Vagina (tissue), 2 donors: ENCODE results near the gene C1orf21.

Experiments used
- POLR2A ChIP-seq, 2 donors: fragments of 450-650 bp; IDR thresholded peaks; one replicate each; pipeline ENCODE4 v1.6.1; 2017; ENCODE audit warnings: antibody characterized with exemption in 2 of 2, mild to moderate bottlenecking in 2 of 2, moderate library complexity in 2 of 2
- TF ChIP-seq, protein P1 (sequence below), 3 experiments: fragments of 450-650 bp in 2 of 3; fragments of 200-600 bp in 1 of 3; sonication (generic) in 1 of 3; IDR thresholded peaks; one replicate each; pipeline ENCODE4 v1.5.1; 2017 to 2019; ENCODE audit warnings: antibody characterized with exemption in 3 of 3, mild to moderate bottlenecking in 2 of 3, moderate library complexity in 2 of 3

DNA sequence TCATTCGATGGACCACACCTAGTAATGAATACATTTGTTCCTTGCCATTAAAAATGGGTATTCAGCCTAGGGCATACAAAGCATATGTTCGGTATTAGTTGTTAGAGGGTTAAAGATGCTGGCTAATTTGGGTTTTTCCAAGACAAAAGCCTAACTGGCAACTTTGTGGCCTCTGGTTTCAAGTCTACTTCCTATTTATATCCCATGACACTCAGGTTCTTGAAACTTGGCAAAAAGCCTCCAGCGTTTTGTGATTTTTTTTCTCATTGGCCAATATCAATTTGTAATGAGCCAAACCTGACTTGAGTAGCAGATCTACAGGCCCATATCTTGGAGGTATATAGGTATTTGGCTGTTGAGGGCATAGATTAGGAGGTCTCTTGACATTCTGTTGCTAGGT, 75.3 kb downstream of the C1orf21 start:
- TF ChIP-seq, protein P1, sequence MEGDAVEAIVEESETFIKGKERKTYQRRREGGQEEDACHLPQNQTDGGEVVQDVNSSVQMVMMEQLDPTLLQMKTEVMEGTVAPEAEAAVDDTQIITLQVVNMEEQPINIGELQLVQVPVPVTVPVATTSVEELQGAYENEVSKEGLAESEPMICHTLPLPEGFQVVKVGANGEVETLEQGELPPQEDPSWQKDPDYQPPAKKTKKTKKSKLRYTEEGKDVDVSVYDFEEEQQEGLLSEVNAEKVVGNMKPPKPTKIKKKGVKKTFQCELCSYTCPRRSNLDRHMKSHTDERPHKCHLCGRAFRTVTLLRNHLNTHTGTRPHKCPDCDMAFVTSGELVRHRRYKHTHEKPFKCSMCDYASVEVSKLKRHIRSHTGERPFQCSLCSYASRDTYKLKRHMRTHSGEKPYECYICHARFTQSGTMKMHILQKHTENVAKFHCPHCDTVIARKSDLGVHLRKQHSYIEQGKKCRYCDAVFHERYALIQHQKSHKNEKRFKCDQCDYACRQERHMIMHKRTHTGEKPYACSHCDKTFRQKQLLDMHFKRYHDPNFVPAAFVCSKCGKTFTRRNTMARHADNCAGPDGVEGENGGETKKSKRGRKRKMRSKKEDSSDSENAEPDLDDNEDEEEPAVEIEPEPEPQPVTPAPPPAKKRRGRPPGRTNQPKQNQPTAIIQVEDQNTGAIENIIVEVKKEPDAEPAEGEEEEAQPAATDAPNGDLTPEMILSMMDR (IDR thresholded peaks at IDR 0.05): no peak
- no peak for TF ChIP-seq POLR2A (IDR thresholded peaks at IDR 0.05)
